ENCODE data around the gene AP2M1.

Gene AP2M1

DNA sequence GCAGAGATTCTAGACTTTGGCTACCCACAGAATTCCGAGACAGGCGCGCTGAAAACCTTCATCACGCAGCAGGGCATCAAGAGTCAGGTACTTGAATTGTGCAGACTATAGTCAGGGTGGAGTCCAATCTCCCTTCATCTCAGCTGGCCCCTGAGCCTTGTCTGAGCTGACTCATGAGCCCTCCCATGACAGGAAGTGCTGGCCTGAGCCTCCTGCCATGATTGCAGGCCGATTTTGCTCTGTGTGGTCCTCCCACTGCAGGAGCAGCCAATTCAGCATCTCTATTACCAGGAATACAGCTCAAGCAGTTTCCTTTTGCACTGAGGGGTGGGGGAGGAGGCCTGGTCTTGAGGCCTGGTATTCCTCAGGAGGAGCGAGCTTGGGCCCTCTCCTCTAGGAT is 5.5 kb downstream of the AP2M1 start:
- no peak for DNase-seq (ENCODE audit: low spot score)

GRCh38 chr3:184181596-184181995 is 6.9 kb downstream of the AP2M1 start:
- no peak for DNase-seq (ENCODE audit: low spot score)

GRCh38 chr3:184183679-184184078 is 9.0 kb downstream of the AP2M1 start:
- DNase-seq (ENCODE audit: low spot score) = no peak

DNA sequence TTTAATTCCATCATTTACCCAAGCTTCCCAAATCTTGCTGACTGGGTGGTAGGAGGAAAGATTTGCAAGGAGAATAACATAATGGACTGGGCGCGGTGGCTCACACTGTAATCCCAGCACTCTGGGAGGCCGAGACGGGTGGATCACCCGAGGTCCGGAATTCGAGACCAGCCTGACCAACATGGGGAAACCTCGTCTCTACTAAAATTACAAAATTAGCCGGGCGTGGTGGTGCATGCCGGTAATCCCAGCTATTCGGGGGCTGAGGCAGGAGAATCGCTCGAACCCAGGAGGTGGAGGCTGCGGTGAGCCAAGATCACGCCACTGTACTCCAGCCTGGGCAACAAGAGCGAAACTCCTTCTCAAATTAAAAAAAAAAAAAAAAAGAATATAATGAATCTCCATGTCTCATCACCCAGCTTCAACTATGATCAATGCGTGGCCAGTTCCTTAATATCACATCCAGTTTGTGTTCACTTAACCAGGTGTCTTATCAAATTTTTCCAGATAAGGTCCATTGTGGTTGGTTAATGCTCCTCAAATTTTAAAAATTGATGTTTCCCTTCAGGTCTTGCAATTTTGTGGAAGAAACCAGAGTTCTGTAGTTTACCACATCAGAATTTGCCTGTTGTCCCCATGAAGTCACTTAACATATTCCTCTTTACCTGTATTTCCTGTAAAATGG is 10.0 kb downstream of the AP2M1 start:
- no peak for DNase-seq (ENCODE audit: low spot score)

- peak; percentile 99 for DNase-seq (ENCODE audit: low spot score)
Measured at GRCh38 chr3:184185461-184186183, 11.0 kb downstream of the AP2M1 start.

DNA sequence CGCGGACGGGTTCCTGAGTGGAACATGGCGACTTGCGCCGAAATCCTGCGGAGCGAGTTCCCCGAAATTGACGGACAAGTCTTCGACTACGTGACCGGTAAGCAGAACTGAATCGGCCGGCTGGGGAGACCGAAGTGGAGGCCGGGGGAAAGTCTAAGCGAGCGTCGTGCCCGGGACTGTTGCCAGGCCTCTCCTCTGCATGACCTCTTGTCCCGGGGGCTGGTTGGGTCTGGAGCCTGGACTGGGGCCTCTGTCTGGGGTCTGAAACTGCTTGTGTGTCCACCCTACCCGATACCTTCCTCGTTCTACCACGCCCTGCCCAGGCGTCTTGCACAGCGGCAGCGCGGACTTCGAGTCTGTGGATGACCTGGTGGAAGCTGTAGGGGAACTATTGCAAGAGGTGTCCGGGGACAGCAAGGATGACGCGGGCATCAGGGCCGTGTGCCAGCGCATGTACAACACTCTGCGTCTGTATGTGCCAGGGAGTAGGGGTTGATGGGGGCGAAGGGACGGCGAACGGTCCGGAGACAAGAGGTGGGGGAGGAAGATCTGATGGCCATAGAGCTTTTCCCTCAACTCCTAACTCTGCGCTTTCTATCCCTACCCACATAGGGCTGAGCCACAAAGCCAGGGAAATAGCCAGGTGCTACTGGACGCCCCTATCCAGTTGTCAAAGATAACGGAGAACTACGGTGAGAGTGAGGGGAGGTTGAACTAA is 11.7 kb downstream of the AP2M1 start, which contains the start of gene ABCF3:
TSS of gene ABCF3 (plus strand) at position 16 of the 718 bp plus-strand sequence. CDS start at position 25, 9 bp downstream.
- no peak for DNase-seq (ENCODE audit: low spot score)

GRCh38 chr3:184186902-184187207 is 12.2 kb downstream of the AP2M1 start:
- no peak for DNase-seq (ENCODE audit: low spot score)

DNA sequence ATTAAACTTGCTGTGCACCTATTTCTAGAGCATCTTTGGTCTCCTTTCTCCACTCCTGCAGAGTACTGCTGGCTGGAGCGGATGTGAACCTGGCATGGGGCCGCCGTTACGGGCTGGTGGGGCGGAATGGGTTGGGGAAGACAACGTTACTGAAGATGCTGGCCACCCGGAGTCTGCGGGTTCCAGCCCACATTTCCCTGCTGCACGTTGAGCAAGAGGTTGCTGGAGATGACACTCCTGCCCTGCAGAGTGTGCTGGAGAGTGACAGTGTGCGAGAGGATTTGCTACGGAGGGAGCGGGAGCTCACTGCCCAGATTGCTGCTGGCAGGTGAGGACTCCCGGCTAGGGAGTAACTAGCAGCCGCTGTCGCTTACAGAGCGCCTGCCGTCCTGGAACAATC is 13.4 kb downstream of the AP2M1 start:
- DNase-seq (ENCODE audit: low spot score) = no peak

DNA sequence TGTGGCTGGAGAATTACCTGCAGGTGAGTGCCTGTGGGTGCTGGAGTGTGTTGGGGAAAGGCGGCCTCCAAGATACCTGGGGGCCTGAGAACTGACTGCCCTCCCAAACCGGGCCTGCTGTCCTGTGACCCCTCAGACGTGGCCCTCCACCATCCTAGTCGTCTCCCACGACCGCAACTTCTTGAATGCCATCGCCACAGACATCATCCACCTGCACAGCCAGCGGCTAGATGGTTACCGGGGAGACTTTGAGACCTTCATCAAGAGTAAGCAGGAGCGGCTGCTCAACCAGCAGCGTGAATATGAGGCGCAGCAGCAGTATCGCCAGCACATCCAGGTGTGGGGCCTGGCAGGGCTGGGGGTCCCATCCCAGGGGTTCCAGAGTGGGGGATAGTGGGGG is 14.8 kb downstream of the AP2M1 start:
- DNase-seq (ENCODE audit: low spot score) = no peak

DNA sequence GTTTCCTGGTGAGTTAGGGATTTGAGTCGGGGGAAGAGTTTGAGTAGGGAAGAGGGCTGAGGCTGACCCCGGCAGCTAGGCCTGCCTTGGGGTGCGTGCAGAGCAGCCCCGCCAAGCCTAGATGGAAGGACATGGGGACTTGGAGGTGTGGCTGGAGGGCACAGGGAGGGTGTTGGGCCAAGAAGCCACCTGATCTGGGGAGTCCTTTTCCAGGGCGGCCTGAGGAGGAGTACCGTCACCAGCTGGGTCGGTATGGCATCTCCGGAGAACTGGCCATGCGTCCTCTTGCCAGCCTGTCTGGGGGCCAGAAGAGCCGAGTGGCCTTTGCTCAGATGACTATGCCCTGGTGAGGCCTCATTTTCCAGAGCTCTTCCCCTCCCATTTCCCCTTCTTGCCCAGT is 18.2 kb downstream of the AP2M1 start:
- DNase-seq (ENCODE audit: low spot score) = no peak

DNA sequence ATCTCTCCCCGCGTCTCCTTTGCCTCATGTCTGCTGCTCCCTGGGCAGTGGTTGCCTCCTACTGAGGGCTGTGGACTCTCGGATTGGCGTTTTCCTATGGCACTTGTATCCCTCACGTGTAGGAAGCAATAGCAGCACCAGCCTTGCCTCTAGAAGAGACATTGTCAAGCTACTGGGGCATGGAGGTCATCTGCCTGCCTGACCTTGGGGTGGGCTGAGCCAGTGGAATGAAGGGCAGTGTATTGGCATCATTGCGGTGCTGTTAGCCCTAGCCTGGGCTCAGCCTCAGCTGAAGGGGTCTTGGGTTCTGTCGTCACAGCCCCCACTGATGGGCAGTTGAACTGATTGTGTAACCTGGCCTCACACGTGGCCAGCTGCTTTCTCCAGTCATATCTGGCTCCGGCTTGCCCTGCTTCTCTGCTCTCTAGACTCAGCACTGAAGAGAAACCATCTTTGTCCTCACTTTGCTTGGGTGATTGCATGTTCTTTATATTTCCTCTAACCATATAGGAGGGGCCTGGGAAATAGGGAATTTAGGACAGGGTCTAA is 19.4 kb downstream of the AP2M1 start:
- no peak for DNase-seq (ENCODE audit: low spot score)

DNA sequence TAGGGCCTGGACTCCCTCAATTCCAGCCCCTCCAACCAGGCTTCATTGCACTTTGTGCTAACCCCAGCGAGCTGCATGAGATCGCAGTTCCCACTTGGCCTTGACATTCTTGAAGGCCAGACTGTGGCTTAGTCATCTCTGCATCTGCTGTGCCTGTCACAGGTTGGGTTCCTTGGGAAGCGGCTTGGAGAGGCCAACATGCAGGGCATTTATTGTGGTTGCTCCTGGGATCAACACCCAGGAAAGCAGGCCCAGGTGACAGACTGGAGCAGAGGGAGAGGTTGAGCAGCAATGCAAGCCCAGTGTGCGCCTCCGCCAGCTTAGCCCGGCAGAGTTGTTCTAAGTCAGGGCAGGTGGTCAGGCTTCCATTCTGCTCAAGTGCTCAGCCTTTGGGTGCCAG is 21.9 kb downstream of the AP2M1 start:
- DNase-seq (ENCODE audit: low spot score) = no peak

DNA sequence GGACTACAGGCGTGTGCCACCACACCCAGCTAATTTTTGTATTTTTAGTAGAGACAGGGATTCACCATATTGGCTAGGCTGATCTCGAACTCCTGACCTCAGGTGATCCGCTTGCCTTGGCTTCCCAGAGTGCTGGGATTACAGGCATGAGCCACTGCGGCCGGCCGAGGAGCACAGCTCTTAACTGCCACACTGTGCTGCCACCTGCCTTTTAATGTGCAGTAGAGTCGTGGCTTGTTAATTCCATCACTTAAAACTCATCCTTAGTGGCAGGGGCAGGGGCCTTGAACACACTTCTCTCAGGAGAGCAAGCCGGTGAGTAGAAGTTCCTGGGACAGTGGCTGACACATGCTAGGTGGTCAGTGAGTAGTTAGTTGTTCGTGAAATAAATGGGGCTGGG is 23.9 kb downstream of the AP2M1 start:
- DNase-seq (ENCODE audit: low spot score) = no peak

DNA sequence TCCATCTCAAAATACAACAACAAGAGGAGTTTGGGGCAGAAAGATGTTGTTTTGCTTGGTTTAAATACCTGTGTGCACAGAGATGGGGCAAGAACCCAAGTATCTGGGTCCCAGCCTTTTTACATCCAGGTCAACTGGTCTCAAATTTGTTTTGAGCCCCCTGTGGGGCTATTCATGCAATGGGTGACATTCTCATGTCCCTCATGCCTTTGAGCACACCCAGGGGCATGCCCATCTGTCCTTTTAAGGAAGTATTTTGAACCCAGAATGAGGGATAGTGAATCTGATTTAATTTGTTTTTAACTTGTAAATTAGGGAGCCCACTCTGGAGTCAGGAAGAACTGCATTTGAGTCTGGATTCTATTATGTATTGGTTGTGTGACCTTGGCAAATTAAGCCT is 26.2 kb downstream of the AP2M1 start:
- DNase-seq (ENCODE audit: low spot score) = no peak

DNA sequence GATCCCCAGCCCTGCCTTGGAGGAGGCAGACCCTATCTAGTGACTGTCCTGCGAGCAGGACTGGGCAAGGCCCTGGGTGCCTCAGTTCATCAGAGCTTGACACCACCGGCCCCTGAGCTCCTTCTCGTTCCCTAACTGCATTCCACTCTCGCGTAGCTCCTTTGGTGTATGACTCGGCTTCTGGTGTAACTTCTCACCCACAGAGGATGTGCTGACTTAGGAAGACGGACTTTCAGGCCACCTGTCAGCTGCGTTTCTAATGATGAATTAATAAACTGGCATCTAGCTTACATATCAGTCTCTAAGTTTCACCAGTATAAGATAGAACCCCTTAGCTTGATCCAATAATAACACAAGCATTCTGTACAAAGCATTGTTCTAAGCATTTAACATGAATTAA is 28.9 kb downstream of the AP2M1 start:
- DNase-seq (ENCODE audit: low spot score) = no peak

GRCh38 chr3:184209146-184209923 is 34.7 kb downstream of the AP2M1 start:
- no peak for DNase-seq (ENCODE audit: low spot score)

GRCh38 chr3:184211297-184211696 is 36.6 kb downstream of the AP2M1 start:
- no peak for DNase-seq (ENCODE audit: low spot score)

DNA sequence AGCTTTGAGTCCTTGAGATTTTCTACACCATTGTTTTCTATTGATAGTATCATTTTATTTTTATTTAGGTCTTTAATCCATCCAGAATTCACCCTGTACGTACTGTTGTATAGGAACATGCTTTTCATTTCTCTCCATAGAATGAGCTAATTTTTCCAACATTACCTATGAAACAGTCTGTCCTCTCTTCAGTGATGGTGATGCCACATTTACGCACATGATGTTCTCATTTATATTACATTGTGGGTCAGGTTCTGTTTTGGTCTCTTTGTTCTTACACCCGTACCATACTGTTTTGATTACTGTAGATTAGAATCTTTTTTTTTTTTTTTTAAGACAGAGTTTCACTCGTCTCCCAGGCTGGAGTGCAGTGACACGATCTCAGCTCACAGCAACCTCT is 37.1 kb downstream of the AP2M1 start:
- DNase-seq (ENCODE audit: low spot score) = no peak

DNA sequence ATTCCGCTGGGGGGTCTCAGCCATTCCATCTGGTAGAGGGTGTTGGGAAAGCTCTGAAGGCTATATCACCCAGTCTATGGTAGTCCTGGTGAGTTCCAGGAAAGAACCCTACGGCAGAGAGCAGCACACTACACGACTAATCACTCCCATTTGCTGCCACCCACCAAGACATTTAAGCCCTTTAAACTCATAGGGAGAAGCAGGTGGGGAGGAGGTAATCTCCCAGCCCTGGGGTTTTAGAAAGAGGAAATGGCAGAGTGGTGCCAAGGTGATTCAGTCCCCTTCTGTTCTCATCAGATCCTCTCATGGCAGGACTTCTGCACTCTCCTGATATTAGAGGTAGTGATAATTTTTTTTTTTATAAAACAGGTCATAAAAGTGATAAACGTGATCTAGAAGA is 44.2 kb downstream of the AP2M1 start:
- peak; percentile 65 for DNase-seq (ENCODE audit: low spot score)

DNA sequence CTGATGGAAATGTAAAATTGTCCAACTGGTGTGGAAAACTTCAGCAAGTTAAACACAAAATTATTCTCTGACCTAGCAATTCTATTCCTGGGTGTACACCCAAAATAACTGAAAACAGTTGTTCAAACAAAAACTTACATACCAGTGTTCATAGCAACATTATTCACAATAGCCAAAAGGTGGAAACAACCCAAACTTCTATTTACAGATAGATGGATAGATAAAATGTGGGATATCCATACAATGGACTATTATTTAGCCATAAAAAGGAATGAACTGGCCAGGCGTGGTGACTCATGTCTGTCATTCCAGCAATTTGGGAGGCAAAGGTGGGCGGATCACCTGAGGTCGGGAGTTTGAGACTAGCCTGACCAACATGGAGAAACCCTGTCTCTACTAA is 47.9 kb downstream of the AP2M1 start:
- no peak for DNase-seq (ENCODE audit: low spot score)

GRCh38 chr3:184223946-184224345 is 49.3 kb downstream of the AP2M1 start:
- no peak for DNase-seq (ENCODE audit: low spot score)

GRCh38 chr3:184227481-184227935 is 52.9 kb downstream of the AP2M1 start:
- DNase-seq (ENCODE audit: low spot score) = peak; percentile 84
